K562 (cell line): ENCODE data around the gene PDE2A. TPM values are rescaled to one million over a fixed set of nuclear protein-coding genes. Genes with fewer than 3 reads are reported as not detected.

Source experiments
- ATAC-seq: fragments of 200-7000 bp; cut with Tn5 transposase; 3 replicates; pipeline ENCODE4 v1.9.1; 2020; ENCODE audit warnings: moderate library complexity
- BruUV-seq: library from RNA; stranded (reverse); fragments of 400-500 nt; replicated peaks from 2 replicates; lab custom pipeline; 2021; lab: Mats Ljungman, UMichigan
- CTCF ChIA-PET: fragments of 300-600 bp; formaldehyde crosslinking; extraction: SDS; loops from one replicate; lab custom pipeline; 2021; ENCODE audit warnings: low intra/inter-chr PET ratio; lab: Yijun Ruan, JAX
- POLR2A ChIA-PET: fragments of 300-600, 350-650 bp; sonication (Branson Sonifier 250); formaldehyde crosslinking; extraction: SDS; loops from one replicate; lab custom pipeline; 2021; ENCODE audit warnings: antibody characterized with exemption, inconsistent platforms; lab: Yijun Ruan, JAX
- DNase-seq, 4 experiments: peaks; one replicate each; pipeline versions ENCODE4 v3.0.0 to v3.0.0-alpha.2; 2011 to 2018; ENCODE audit warnings: low spot score in 3 of 4, mixed read lengths in 3 of 4; ENCODE audit errors: extremely low read depth in 1 of 4
- FAIRE-seq: peaks from 2 replicates; lab custom pipeline; 2011; peaks lifted over from hg19 to GRCh38; lab: Jason Lieb, UNC
- H2AFZ ChIP-seq: 2 replicates; pipeline ENCODE4 v1.6.0; 2011; ENCODE audit warnings: low read depth, low read length, control low read depth, inconsistent platforms
- H3K27ac ChIP-seq: fragments of 200-600 bp; 3 replicates; pipeline ENCODE4 v1.8.0; 2011; ENCODE audit warnings: low read depth, mild to moderate bottlenecking, control low read depth, inconsistent platforms, low read length, moderate library complexity, mixed read lengths; ENCODE audit errors: extremely low read depth
- H3K27me3 ChIP-seq, 2 experiments: fragments of 300-600 bp in 1 of 2; 2 replicates in 1 of 2; 3 replicates in 1 of 2; pipeline versions ENCODE4 v1.6.0 to v1.8.0; 2011; ENCODE audit warnings: inconsistent platforms in 2 of 2, low read length in 2 of 2, mild to moderate bottlenecking in 1 of 2, mixed read lengths in 1 of 2, moderate library complexity in 1 of 2; ENCODE audit not compliant: control insufficient read depth in 2 of 2, insufficient read depth in 2 of 2
- H3K36me3 ChIP-seq: fragments of 300-600 bp; 3 replicates; pipeline ENCODE4 v1.8.0; 2011; ENCODE audit warnings: mild to moderate bottlenecking, low read length, inconsistent platforms; ENCODE audit not compliant: control insufficient read depth, insufficient read depth
- H3K4me1 ChIP-seq, 2 experiments: fragments of 200-600 bp in 1 of 2; replicated peaks in 1 of 2; 2 replicates in 1 of 2; 3 replicates in 1 of 2; pipeline versions ENCODE4 v1.5.1 to v1.8.0; 2011; ENCODE audit warnings: inconsistent platforms in 2 of 2, low read length in 2 of 2, mild to moderate bottlenecking in 1 of 2, mixed read lengths in 1 of 2, moderate library complexity in 1 of 2; ENCODE audit not compliant: control insufficient read depth in 2 of 2, insufficient read depth in 2 of 2
- H3K4me2 ChIP-seq: 2 replicates; pipeline ENCODE4 v1.6.1; 2011; ENCODE audit warnings: low read length, control low read depth, inconsistent platforms, mixed read lengths; ENCODE audit not compliant: insufficient read depth
- H3K4me3 ChIP-seq: fragments of 200-600 bp; sonication (generic), shearing (Covaris generic); 2 replicates; pipeline ENCODE4 v1.5.1; 2016; ENCODE audit warnings: control low read depth, inconsistent platforms
- H3K79me2 ChIP-seq: fragments of 200-600 bp; 3 replicates; pipeline ENCODE4 v1.8.0; 2011; ENCODE audit warnings: low read length, inconsistent platforms; ENCODE audit not compliant: control insufficient read depth, insufficient read depth
- H3K9ac ChIP-seq, 2 experiments: 2 replicates each; pipeline versions ENCODE4 v1.6.0 to v1.6.1; 2011; ENCODE audit warnings: low read depth in 2 of 2, low read length in 2 of 2, control low read depth in 1 of 2, inconsistent platforms in 1 of 2, mild to moderate bottlenecking in 1 of 2, mixed read lengths in 1 of 2; ENCODE audit not compliant: insufficient read depth in 1 of 2
- H3K9me1 ChIP-seq: one replicate; pipeline ENCODE4 v1.6.0; 2011; ENCODE audit warnings: inconsistent platforms, mild to moderate bottlenecking, low read length, moderate library complexity; ENCODE audit not compliant: control insufficient read depth, insufficient read depth
- H3K9me3 ChIP-seq: replicated peaks from 2 replicates; pipeline ENCODE4 v1.5.1; 2011; ENCODE audit warnings: low read depth, low read length, inconsistent platforms; ENCODE audit not compliant: control insufficient read depth, insufficient read depth
- H4K20me1 ChIP-seq: replicated peaks from 2 replicates; pipeline ENCODE4 v1.6.1; 2011; ENCODE audit warnings: low read length, inconsistent platforms, mixed read lengths; ENCODE audit not compliant: control insufficient read depth, insufficient read depth
- CBX1 ChIP-seq: sonication (generic); IDR thresholded peaks from 2 replicates; pipeline ENCODE4 v1.6.1; 2016; ENCODE audit warnings: antibody characterized with exemption, low read depth, mild to moderate bottlenecking
- ZC3H4 ChIP-seq: sonication (generic); formaldehyde crosslinking; IDR thresholded peaks from 2 replicates; pipeline ENCODE4 v1.9.0; 2021; ENCODE audit warnings: missing genetic modification reagents, borderline replicate concordance
- WGBS: fragments of 100-300 bp; shearing (Covaris generic); methylation state at CpG from one replicate; pipeline ENCODE4 v1.1.6; 2016; ENCODE audit warnings: low coverage, mixed read lengths; ENCODE audit not compliant: insufficient coverage; ENCODE audit errors: missing lambda C conversion rate; 5-methylcytosine and 5-hydroxymethylcytosine counted together
- in situ Hi-C: fragments of 300-500 bp; cut with MboI; formaldehyde crosslinking; loops from 4 replicates; pipeline ENCODE4 v1.15.0; 2018; ENCODE audit warnings: inconsistent platforms, mixed read lengths
- intact Hi-C: fragments of 100-400 bp; cut with micrococcal nuclease; formaldehyde crosslinking; loops from 2 replicates; pipeline ENCODE4 v1.14.2; 2022
- polyA plus RNA-seq, 8 experiments: library from polyadenylated mRNA; depleted of rRNA in 4 of 8; stranded (reverse) in 5 of 8; unstranded in 3 of 8; fragments of >200 nt; fragmentation: Nextera tagmentation in 2 of 8; fragmentation: Illumina TruSeq in 1 of 8; extraction: Ambion mirVana in 2 of 8; extraction: Trizol in 1 of 8; gene quantifications; 2 replicates each; pipeline versions ENCODE4 v1.2.1 to v1.2.3, GENCODE V29; 2011 to 2014; ENCODE audit warnings: inconsistent platforms in 1 of 8, missing spikeins in 1 of 8
- total RNA-seq, 7 experiments: library from RNA; depleted of rRNA in 6 of 7; stranded (reverse); fragments of >200 nt in 6 of 7; fragmentation: Illumina TruSeq in 2 of 7; extraction: Trizol in 2 of 7; gene quantifications; 2 replicates each; pipeline versions ENCODE4 v1.2.1 to v1.2.3, GENCODE V29; 2011 to 2021; ENCODE audit warnings: low replicate concordance in 1 of 7
- TF ChIP-seq, protein P1 (sequence below): fragments of 250-450 bp; sonication (Bioruptor Pico); IDR thresholded peaks from 2 replicates; pipeline ENCODE4 v1.5.0; 2022; ENCODE audit warnings: mild to moderate bottlenecking
- TF ChIP-seq, protein P2 (sequence below): IDR thresholded peaks from 2 replicates; pipeline ENCODE4 v1.6.1; 2011; ENCODE audit not compliant: insufficient read length; ENCODE audit errors: extremely low read depth
- TF ChIP-seq, protein P3 (sequence below), 2 experiments: IDR thresholded peaks; 2 replicates each; pipeline ENCODE4 v1.6.1; 2012; ENCODE audit warnings: improper control_type of control experiment in 2 of 2, low read depth in 2 of 2, low read length in 2 of 2, borderline replicate concordance in 1 of 2

Gene PDE2A
- total and polyA plus RNA-seq, 9 of the 15 experiments (the other 6 are each of a cell fraction or from before 2014, with no cell fraction given): 0.07 to 15.2 (median 1.6) TPM; not detected in 1

DNA sequence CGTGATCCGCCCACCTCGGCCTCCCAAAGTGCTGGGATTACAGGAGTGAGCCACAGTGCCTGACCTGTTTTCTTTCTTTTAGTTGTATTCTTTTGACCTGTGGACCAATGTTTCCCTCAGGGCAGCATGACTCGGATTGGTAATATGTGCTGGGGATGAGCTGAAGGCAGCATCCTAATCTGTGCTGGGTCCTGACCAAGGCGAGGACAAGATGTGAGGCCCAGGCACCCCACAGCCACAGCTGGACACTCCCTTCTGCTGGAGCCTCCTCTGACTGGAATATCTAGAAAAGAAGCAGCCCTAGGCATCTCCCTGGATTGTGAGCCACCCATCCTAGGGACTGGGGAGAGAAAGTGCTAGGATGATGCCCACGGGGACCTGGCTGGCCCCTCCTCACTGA, 105.4 kb downstream of the PDE2A start:
- H3K9me1 ChIP-seq: no peaks in the 10 kb centered on the region
- intact Hi-C loops (no loop called here), in situ Hi-C loops (no loop called here)
- DNase-seq: no peak
- H4K20me1 ChIP-seq: peaks cover 5% of the 10 kb centered on the region; the same call in 1 of the 2 replicates
- H3K9ac ChIP-seq: no peak overlapping the region
- FAIRE-seq: no peak
- CTCF ChIA-PET: no interaction called here
- no peaks in the 10 kb centered on the region for H3K36me3 ChIP-seq
- TF ChIP-seq ZC3H4 (CRISPR knock-in tag): no peak
- TF ChIP-seq CBX1: no peak
- TF ChIP-seq, protein P1, sequence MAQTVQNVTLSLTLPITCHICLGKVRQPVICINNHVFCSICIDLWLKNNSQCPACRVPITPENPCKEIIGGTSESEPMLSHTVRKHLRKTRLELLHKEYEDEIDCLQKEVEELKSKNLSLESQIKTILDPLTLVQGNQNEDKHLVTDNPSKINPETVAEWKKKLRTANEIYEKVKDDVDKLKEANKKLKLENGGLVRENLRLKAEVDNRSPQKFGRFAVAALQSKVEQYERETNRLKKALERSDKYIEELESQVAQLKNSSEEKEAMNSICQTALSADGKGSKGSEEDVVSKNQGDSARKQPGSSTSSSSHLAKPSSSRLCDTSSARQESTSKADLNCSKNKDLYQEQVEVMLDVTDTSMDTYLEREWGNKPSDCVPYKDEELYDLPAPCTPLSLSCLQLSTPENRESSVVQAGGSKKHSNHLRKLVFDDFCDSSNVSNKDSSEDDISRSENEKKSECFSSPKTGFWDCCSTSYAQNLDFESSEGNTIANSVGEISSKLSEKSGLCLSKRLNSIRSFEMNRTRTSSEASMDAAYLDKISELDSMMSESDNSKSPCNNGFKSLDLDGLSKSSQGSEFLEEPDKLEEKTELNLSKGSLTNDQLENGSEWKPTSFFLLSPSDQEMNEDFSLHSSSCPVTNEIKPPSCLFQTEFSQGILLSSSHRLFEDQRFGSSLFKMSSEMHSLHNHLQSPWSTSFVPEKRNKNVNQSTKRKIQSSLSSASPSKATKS (CRISPR knock-in tag): no peak
- TF ChIP-seq, protein P2, sequence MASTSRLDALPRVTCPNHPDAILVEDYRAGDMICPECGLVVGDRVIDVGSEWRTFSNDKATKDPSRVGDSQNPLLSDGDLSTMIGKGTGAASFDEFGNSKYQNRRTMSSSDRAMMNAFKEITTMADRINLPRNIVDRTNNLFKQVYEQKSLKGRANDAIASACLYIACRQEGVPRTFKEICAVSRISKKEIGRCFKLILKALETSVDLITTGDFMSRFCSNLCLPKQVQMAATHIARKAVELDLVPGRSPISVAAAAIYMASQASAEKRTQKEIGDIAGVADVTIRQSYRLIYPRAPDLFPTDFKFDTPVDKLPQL: no peak
- TF ChIP-seq, protein P3, sequence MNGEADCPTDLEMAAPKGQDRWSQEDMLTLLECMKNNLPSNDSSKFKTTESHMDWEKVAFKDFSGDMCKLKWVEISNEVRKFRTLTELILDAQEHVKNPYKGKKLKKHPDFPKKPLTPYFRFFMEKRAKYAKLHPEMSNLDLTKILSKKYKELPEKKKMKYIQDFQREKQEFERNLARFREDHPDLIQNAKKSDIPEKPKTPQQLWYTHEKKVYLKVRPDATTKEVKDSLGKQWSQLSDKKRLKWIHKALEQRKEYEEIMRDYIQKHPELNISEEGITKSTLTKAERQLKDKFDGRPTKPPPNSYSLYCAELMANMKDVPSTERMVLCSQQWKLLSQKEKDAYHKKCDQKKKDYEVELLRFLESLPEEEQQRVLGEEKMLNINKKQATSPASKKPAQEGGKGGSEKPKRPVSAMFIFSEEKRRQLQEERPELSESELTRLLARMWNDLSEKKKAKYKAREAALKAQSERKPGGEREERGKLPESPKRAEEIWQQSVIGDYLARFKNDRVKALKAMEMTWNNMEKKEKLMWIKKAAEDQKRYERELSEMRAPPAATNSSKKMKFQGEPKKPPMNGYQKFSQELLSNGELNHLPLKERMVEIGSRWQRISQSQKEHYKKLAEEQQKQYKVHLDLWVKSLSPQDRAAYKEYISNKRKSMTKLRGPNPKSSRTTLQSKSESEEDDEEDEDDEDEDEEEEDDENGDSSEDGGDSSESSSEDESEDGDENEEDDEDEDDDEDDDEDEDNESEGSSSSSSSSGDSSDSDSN (IDR thresholded peaks at IDR 0.05; ENCODE audit: borderline replicate concordance in 1 of 2, low read depth in 2 of 2, low read length in 2 of 2): no peak
- no peaks in the 10 kb centered on the region for H3K79me2 ChIP-seq
- no TSS peak for BruUV-seq
- peaks cover 12 to 38% of the 10 kb centered on the region in 2 experiments; a peak in 3 of 5 replicates for H3K27me3 ChIP-seq
- H2AFZ ChIP-seq: no peak overlapping the region
- no peak for ATAC-seq
- no peaks in the 10 kb centered on the region for H3K4me1 ChIP-seq
- POLR2A ChIA-PET: no interaction called here
- no peaks in the 10 kb centered on the region for H3K9me3 ChIP-seq
- no peak overlapping the region for H3K4me3 ChIP-seq
- no peak overlapping the region for H3K27ac ChIP-seq
- 6% methylated on average over 6 of the region's 6 CpGs for WGBS
- no peak overlapping the region for H3K4me2 ChIP-seq
